Measurements from ENCODE around the gene SMAD2.

DNA sequence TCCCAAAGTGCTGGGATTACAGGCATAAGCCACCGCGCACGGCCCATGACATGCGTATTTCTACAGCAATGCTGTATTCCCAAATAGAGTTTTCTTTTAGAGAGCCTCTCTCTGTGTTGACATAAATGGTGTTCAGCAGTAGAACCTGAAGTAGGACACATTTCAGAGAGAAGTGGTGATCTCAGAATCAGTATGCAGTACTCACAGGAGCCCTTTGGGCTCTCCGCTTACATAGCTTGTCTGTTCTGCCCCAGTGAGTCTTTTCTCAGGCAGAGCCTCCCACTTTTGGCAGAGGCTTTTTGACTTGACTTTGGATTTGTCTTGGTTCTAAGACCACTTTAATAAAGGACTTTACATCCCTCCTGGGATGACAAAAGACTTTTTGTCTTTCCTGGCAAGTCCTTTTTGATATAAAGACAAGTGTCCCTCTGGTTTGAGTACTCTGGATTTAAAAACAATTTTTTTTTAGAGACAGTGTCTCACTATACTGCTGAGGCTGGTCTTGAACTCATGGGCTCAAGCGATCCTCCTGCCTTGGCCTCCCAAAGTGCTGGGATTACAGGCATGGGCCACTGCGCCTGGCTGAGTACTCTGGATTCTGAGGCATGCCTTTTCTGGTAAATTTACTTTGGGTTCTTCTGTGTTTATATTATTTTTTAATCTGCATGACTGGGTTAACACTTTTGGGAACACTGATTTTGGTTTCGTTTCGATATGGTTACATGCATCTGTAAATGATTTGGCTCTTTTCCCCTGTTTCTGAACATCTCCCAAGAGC, 113.3 kb downstream of the SMAD2 start:
- no peak for TF ChIP-seq POLR2A (IDR thresholded peaks at IDR 0.05)
- TF ChIP-seq, protein P1, sequence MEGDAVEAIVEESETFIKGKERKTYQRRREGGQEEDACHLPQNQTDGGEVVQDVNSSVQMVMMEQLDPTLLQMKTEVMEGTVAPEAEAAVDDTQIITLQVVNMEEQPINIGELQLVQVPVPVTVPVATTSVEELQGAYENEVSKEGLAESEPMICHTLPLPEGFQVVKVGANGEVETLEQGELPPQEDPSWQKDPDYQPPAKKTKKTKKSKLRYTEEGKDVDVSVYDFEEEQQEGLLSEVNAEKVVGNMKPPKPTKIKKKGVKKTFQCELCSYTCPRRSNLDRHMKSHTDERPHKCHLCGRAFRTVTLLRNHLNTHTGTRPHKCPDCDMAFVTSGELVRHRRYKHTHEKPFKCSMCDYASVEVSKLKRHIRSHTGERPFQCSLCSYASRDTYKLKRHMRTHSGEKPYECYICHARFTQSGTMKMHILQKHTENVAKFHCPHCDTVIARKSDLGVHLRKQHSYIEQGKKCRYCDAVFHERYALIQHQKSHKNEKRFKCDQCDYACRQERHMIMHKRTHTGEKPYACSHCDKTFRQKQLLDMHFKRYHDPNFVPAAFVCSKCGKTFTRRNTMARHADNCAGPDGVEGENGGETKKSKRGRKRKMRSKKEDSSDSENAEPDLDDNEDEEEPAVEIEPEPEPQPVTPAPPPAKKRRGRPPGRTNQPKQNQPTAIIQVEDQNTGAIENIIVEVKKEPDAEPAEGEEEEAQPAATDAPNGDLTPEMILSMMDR (IDR thresholded peaks at IDR 0.05), result no peak

Data from esophagus squamous epithelium (tissue), 4 donors.